Natural killer cell (primary cell): ENCODE data around the gene LIPF. TPM values are rescaled to one million over a fixed set of nuclear protein-coding genes. Genes with fewer than 3 reads are reported as not detected.

ENCODE experiments used
- ATAC-seq, 3 donors: fragments of 150-1000 bp in 2 of 3; fragments of 200-7000 bp in 1 of 3; cut with Tn5 transposase; 1 replicate in 1 of 3; 2 replicates in 2 of 3; pipeline ENCODE4 v1.10.0; 2021; ENCODE audit warnings: mild to moderate bottlenecking in 2 of 3, moderate library complexity in 2 of 3
- DNase-seq, 2 donors: peaks; one replicate each; pipeline versions ENCODE4 v3.0.0 to v3.0.0-alpha.2; 2013 to 2021; ENCODE audit warnings: mixed read lengths in 1 of 2
- H3K27ac ChIP-seq: one replicate; pipeline ENCODE4 v1.5.1; 2013; ENCODE audit warnings: mild to moderate bottlenecking, low read length
- H3K27me3 ChIP-seq: one replicate; pipeline ENCODE4 v1.6.1; 2013; ENCODE audit warnings: low read length; ENCODE audit not compliant: control insufficient read depth, insufficient read depth
- H3K36me3 ChIP-seq: one replicate; pipeline ENCODE4 v1.6.1; 2013; ENCODE audit warnings: low read length; ENCODE audit not compliant: control insufficient read depth, insufficient read depth
- H3K4me1 ChIP-seq: one replicate; pipeline ENCODE4 v1.6.1; 2013; ENCODE audit warnings: low read length; ENCODE audit not compliant: control insufficient read depth, insufficient read depth
- H3K4me3 ChIP-seq: one replicate; pipeline ENCODE4 v1.5.1; 2013; ENCODE audit warnings: low read length
- H3K9me3 ChIP-seq: one replicate; pipeline ENCODE4 v1.6.1; 2013; ENCODE audit warnings: low read length; ENCODE audit not compliant: control insufficient read depth, insufficient read depth
- H3K27ac Mint-ChIP-seq, 2 donors: one replicate each; pipeline ENCODE4 v1.8.0; 2022; ENCODE audit warnings: mild to moderate bottlenecking in 2 of 2, mixed read lengths in 2 of 2, moderate library complexity in 1 of 2
- H3K27me3 Mint-ChIP-seq, 2 donors: one replicate each; pipeline ENCODE4 v1.8.0; 2022; ENCODE audit warnings: low read depth in 2 of 2, mixed read lengths in 2 of 2
- H3K36me3 Mint-ChIP-seq: one replicate; pipeline ENCODE4 v1.8.0; 2022; ENCODE audit warnings: mixed read lengths
- H3K4me1 Mint-ChIP-seq, 2 donors: one replicate each; pipeline ENCODE4 v1.8.0; 2022; ENCODE audit warnings: mixed read lengths in 2 of 2
- H3K4me3 Mint-ChIP-seq: one replicate; pipeline ENCODE4 v1.8.0; 2022; ENCODE audit warnings: mild to moderate bottlenecking, moderate library complexity, mixed read lengths
- H3K9me3 Mint-ChIP-seq, 2 donors: one replicate each; pipeline ENCODE4 v1.8.0; 2022; ENCODE audit warnings: mixed read lengths in 2 of 2
- WGBS: methylation state at CpG from one replicate; pipeline ENCODE4 v1.1.7; 2013; ENCODE audit warnings: missing lambda C conversion rate; ENCODE audit not compliant: insufficient coverage; 5-methylcytosine and 5-hydroxymethylcytosine counted together
- intact Hi-C: fragments of 100-400 bp; cut with micrococcal nuclease; formaldehyde crosslinking; loops from one replicate; pipeline ENCODE4 v1.14.2; 2022
- total RNA-seq, 4 donors: library from RNA; stranded (reverse); fragments of 120-200 nt in 1 of 4; gene quantifications; one replicate each; pipeline versions ENCODE4 v1.2.3 to v1.2.4, GENCODE V29; 2013 to 2022
- TF ChIP-seq, protein P1 (sequence below): fragments of 200-600 bp; IDR thresholded peaks from one replicate; pipeline ENCODE4 v1.8.0; 2022; ENCODE audit warnings: antibody characterized with exemption

Gene LIPF
- total RNA-seq, 3 donors from 2014 or later (not counting 1 experiment from before 2014, with no cell fraction given), result not detected

DNA sequence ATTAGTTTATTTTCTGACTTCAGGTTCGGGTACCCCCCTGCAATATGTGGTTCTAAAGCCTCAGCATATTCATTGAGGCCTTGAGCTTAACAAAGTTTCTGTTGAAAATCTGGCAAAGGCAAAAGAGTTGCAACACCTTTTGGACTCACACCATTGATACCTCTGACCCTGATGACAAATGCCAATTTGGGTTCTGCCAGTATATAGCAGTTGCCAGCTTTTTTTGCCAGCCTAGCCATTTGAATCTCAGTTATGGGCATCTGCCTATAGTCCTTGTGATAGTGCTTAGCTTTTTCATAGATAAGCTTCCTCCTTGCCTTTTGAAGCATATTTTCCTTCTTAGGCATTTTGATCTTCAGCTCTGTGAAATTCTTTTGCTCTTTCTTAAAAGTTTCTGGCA lies 45.7 kb upstream of the LIPF start:
- H3K27me3 Mint-ChIP-seq, result peaks cover 0 to 3% of the 10 kb centered on the region in 2 donors
- H3K36me3 Mint-ChIP-seq, result no peaks in the 10 kb centered on the region
- TF ChIP-seq, protein P1, sequence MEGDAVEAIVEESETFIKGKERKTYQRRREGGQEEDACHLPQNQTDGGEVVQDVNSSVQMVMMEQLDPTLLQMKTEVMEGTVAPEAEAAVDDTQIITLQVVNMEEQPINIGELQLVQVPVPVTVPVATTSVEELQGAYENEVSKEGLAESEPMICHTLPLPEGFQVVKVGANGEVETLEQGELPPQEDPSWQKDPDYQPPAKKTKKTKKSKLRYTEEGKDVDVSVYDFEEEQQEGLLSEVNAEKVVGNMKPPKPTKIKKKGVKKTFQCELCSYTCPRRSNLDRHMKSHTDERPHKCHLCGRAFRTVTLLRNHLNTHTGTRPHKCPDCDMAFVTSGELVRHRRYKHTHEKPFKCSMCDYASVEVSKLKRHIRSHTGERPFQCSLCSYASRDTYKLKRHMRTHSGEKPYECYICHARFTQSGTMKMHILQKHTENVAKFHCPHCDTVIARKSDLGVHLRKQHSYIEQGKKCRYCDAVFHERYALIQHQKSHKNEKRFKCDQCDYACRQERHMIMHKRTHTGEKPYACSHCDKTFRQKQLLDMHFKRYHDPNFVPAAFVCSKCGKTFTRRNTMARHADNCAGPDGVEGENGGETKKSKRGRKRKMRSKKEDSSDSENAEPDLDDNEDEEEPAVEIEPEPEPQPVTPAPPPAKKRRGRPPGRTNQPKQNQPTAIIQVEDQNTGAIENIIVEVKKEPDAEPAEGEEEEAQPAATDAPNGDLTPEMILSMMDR, result no peak
- no peaks in the 10 kb centered on the region for H3K4me1 Mint-ChIP-seq
- no peak overlapping the region for H3K4me3 Mint-ChIP-seq
- no peak overlapping the region for H3K27ac Mint-ChIP-seq
- Histone ChIP-seq H3K4me1 (no peaks in the 10 kb centered on the region), H3K4me3 (no peak overlapping the region), H3K27ac (no peak overlapping the region), H3K9me3 (no peaks in the 10 kb centered on the region), H3K36me3 (no peaks in the 10 kb centered on the region), H3K27me3 (no peaks in the 10 kb centered on the region)
- DNase-seq (no peak), ATAC-seq (no peak)
- WGBS, result 100% methylated on average over 1 of the region's 1 CpG
- no peaks in the 10 kb centered on the region for H3K9me3 Mint-ChIP-seq
- intact Hi-C loops, result no loop called here

DNA sequence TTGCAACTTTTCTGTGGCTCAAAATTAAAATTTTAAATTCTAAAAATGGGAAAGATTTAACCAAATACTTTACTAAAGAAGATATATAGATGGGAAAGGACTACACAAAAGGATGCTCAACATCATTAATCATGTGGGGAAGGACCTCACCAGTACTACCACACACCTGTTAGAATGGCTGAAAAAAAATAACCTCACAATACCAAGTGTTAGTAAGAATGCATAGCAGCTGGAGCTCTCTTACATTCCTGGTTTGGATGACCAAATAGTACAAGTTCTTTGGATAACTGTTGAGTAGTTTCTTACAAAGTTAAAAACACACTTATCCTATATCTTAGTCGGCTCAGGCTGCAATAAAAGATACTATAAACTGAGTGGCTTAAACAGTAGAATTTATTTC lies 43.8 kb upstream of the LIPF start:
- no peak overlapping the region for H3K27ac Mint-ChIP-seq
- WGBS, result 88% methylated on average over 1 of the region's 1 CpG
- no peak for DNase-seq

DNA sequence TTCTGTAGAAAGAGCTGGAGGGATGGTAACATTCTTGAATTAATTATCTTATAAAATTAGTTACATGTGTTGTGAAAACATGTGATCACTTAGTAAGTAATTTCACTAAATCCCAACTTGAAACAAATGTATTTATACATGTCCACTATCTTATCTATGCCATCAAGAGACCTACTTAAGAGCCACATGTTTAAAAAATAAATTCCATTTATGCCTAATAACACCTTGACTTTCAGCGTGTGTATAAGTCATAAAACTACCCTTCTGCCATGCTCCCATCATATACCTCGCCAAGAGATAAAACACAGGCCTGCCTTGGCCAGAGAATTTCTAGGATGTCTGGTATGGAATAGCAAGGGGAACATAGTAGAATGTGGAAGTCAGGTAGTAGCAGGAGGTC lies 40.4 kb upstream of the LIPF start:
- Histone ChIP-seq H3K27ac (no peak overlapping the region), H3K9me3 (no peaks in the 10 kb centered on the region), H3K4me1 (no peaks in the 10 kb centered on the region), H3K27me3 (no peaks in the 10 kb centered on the region), H3K4me3 (no peak overlapping the region), H3K36me3 (no peaks in the 10 kb centered on the region)
- no peak overlapping the region for H3K27ac Mint-ChIP-seq
- DNase-seq, result no peak
- H3K4me3 Mint-ChIP-seq, result no peak overlapping the region
- ATAC-seq, result no peak
- 100% methylated on average over 1 of the region's 2 CpGs for WGBS
- TF ChIP-seq, protein P1, result no peak
- intact Hi-C loops, result no loop called here
- no peaks in the 10 kb centered on the region for H3K4me1 Mint-ChIP-seq
- H3K9me3 Mint-ChIP-seq, result no peaks in the 10 kb centered on the region
- peaks cover 0 to 3% of the 10 kb centered on the region in 2 donors for H3K27me3 Mint-ChIP-seq
- no peaks in the 10 kb centered on the region for H3K36me3 Mint-ChIP-seq

More for the DNA sequence above, 43.8 kb upstream of the LIPF start:
- no peak for ATAC-seq
- H3K9me3 ChIP-seq, result no peaks in the 10 kb centered on the region
- H3K4me3 Mint-ChIP-seq, result no peak overlapping the region
- H3K27me3 Mint-ChIP-seq, result peaks cover 0 to 3% of the 10 kb centered on the region in 2 donors
- H3K27ac ChIP-seq, result no peak overlapping the region
- intact Hi-C loops, result no loop called here
- H3K36me3 Mint-ChIP-seq, result no peaks in the 10 kb centered on the region
- H3K4me1 Mint-ChIP-seq, result no peaks in the 10 kb centered on the region
- H3K4me3 ChIP-seq, result no peak overlapping the region
- H3K36me3 ChIP-seq, result no peaks in the 10 kb centered on the region
- TF ChIP-seq, protein P1, result no peak
- no peaks in the 10 kb centered on the region for H3K27me3 ChIP-seq
- no peaks in the 10 kb centered on the region for H3K4me1 ChIP-seq
- no peaks in the 10 kb centered on the region for H3K9me3 Mint-ChIP-seq

DNA sequence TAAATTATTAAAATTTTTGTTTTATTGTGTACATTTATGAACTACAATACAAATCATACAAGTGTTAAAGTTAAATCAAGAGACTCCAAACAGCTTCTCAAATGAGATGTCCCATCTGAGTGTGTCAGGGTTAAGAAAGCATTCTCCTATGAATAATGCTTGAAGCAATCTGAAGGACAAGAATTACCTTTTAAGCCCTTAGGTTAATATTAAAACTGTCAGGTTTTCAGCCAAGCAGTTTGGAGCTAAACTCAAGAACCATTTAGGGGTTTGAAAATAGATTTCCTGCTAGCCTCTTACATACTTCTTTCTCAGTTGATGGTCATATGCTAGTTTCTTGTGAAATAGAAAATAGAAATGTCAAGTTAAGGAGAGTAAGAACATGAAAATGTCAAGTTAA lies 39.4 kb upstream of the LIPF start:
- no peak overlapping the region for H3K4me3 ChIP-seq
- H3K27ac Mint-ChIP-seq, result no peak overlapping the region
- H3K36me3 ChIP-seq, result no peaks in the 10 kb centered on the region
- ATAC-seq (no peak), DNase-seq (no peak)
- peaks cover 0 to 3% of the 10 kb centered on the region in 2 donors for H3K27me3 Mint-ChIP-seq
- intact Hi-C loops, result no loop called here
- no peaks in the 10 kb centered on the region for H3K4me1 ChIP-seq
- no peaks in the 10 kb centered on the region for H3K9me3 Mint-ChIP-seq
- no peaks in the 10 kb centered on the region for H3K9me3 ChIP-seq
- no peaks in the 10 kb centered on the region for H3K4me1 Mint-ChIP-seq
- H3K27ac ChIP-seq, result no peak overlapping the region
- H3K36me3 Mint-ChIP-seq, result no peaks in the 10 kb centered on the region
- H3K4me3 Mint-ChIP-seq, result no peak overlapping the region
- H3K27me3 ChIP-seq, result no peaks in the 10 kb centered on the region
- TF ChIP-seq, protein P1, result no peak
